Suprapubic skin (tissue), 4 donors: ENCODE data around the gene TXLNB.

Experiments used
- CTCF ChIP-seq, 2 donors: fragments of 200-600 bp in 1 of 2; fragments of 450-650 bp in 1 of 2; sonication (generic) in 1 of 2; IDR thresholded peaks; one replicate each; pipeline ENCODE4 v1.5.1; 2016 to 2019; ENCODE audit warnings: antibody characterized with exemption in 2 of 2, mild to moderate bottlenecking in 1 of 2, moderate library complexity in 1 of 2
- EP300 ChIP-seq: sonication (generic); formaldehyde crosslinking; IDR thresholded peaks from one replicate; pipeline ENCODE4 v1.6.1; 2017; ENCODE audit warnings: antibody characterized with exemption
- POLR2A ChIP-seq, 2 donors: fragments of 450-650 bp; IDR thresholded peaks; one replicate each; pipeline ENCODE4 v1.6.1; 2017; ENCODE audit warnings: antibody characterized with exemption in 2 of 2, mild to moderate bottlenecking in 2 of 2, moderate library complexity in 2 of 2
- POLR2AphosphoS5 ChIP-seq, 3 donors: sonication (generic); formaldehyde crosslinking; IDR thresholded peaks; one replicate each; pipeline ENCODE4 v1.6.1; 2017; ENCODE audit warnings: antibody characterized with exemption in 3 of 3

- TF ChIP-seq POLR2AphosphoS5 (IDR thresholded peaks at IDR 0.05) (no peak), CTCF (IDR thresholded peaks at IDR 0.05) (no peak), POLR2A (IDR thresholded peaks at IDR 0.05) (no peak), EP300 (no peak)
Measured at GRCh38 chr6:139251045-139251690, 40.6 kb downstream of the TXLNB start.
